H9 (cell line): ENCODE data around the gene SYNRG. TPM values are rescaled to one million over a fixed set of nuclear protein-coding genes. Genes with fewer than 3 reads are reported as not detected.

Source experiments
- DNase-seq: peaks from one replicate; pipeline ENCODE4 v3.0.0-alpha.2; 2017
- H2AFZ ChIP-seq: one replicate; pipeline ENCODE4 v1.6.1; 2013; ENCODE audit warnings: mild to moderate bottlenecking, low read length, control low read depth, moderate library complexity
- H2AK5ac ChIP-seq: 2 replicates; pipeline ENCODE4 v1.6.1; 2013; ENCODE audit warnings: low read length, control low read depth, mixed read lengths; ENCODE audit not compliant: insufficient read length
- H2BK120ac ChIP-seq: one replicate; pipeline ENCODE4 v1.6.1; 2013; ENCODE audit warnings: low read depth, mild to moderate bottlenecking, low read length, control low read depth, inconsistent platforms; ENCODE audit not compliant: poor library complexity, severe bottlenecking
- H2BK12ac ChIP-seq: 2 replicates; pipeline ENCODE4 v1.6.1; 2013; ENCODE audit warnings: low read length, control low read depth, mixed read lengths, low read depth; ENCODE audit not compliant: insufficient read length
- H2BK15ac ChIP-seq: 2 replicates; pipeline ENCODE4 v1.6.1; 2013; ENCODE audit warnings: low read depth, low read length, control low read depth
- H2BK20ac ChIP-seq: one replicate; pipeline ENCODE4 v1.6.1; 2013; ENCODE audit warnings: low read depth, mild to moderate bottlenecking, low read length, control low read depth, inconsistent platforms; ENCODE audit not compliant: poor library complexity, severe bottlenecking
- H2BK5ac ChIP-seq: 2 replicates; pipeline ENCODE4 v1.6.1; 2013; ENCODE audit warnings: low read length, control low read depth, mixed read lengths; ENCODE audit not compliant: insufficient read length
- H3K14ac ChIP-seq: 2 replicates; pipeline ENCODE4 v1.6.1; 2013; ENCODE audit warnings: low read length, control low read depth; ENCODE audit not compliant: insufficient read depth
- H3K18ac ChIP-seq: 2 replicates; pipeline ENCODE4 v1.6.1; 2013; ENCODE audit warnings: low read depth, mild to moderate bottlenecking, mixed read lengths, low read length, control low read depth; ENCODE audit not compliant: insufficient read length
- H3K23ac ChIP-seq: 2 replicates; pipeline ENCODE4 v1.6.1; 2013; ENCODE audit warnings: low read length, control low read depth, mixed read lengths, low read depth; ENCODE audit not compliant: insufficient read length
- H3K23me2 ChIP-seq: 2 replicates; pipeline ENCODE4 v1.6.1; 2013; ENCODE audit warnings: low read depth, mild to moderate bottlenecking, mixed read lengths, low read length, control low read depth; ENCODE audit not compliant: insufficient read length, poor library complexity, severe bottlenecking
- H3K27ac ChIP-seq: 2 replicates; pipeline ENCODE4 v1.5.1; 2013; ENCODE audit warnings: low read length, control low read depth, mixed read lengths, low read depth; ENCODE audit not compliant: insufficient read length
- H3K27me3 ChIP-seq: 2 replicates; pipeline ENCODE4 v1.6.1; 2013; ENCODE audit warnings: low read length, control low read depth, inconsistent platforms; ENCODE audit not compliant: insufficient read depth
- H3K4ac ChIP-seq: 2 replicates; pipeline ENCODE4 v1.6.1; 2013; ENCODE audit warnings: low read depth, mild to moderate bottlenecking, control low read depth, inconsistent platforms, low read length, moderate library complexity
- H3K4me1 ChIP-seq: 2 replicates; pipeline ENCODE4 v1.6.1; 2013; ENCODE audit warnings: low read length, control low read depth, inconsistent platforms; ENCODE audit not compliant: insufficient read depth
- H3K4me2 ChIP-seq: 2 replicates; pipeline ENCODE4 v1.6.1; 2013; ENCODE audit warnings: low read length, control low read depth, mixed read lengths; ENCODE audit not compliant: insufficient read length, insufficient read depth
- H3K56ac ChIP-seq: 2 replicates; pipeline ENCODE4 v1.6.1; 2013; ENCODE audit warnings: low read depth, mild to moderate bottlenecking, mixed read lengths, low read length, control low read depth; ENCODE audit not compliant: insufficient read length
- H3K79me1 ChIP-seq: 2 replicates; pipeline ENCODE4 v1.6.1; 2013; ENCODE audit warnings: low read depth, mild to moderate bottlenecking, moderate library complexity, low read length, control low read depth, inconsistent platforms; ENCODE audit not compliant: insufficient read depth, poor library complexity, severe bottlenecking
- H3K79me2 ChIP-seq: 2 replicates; pipeline ENCODE4 v1.6.1; 2013; ENCODE audit warnings: low read length, control low read depth, inconsistent platforms; ENCODE audit not compliant: insufficient read depth
- H3K9ac ChIP-seq: 2 replicates; pipeline ENCODE4 v1.6.1; 2013; ENCODE audit warnings: low read length, control low read depth, mixed read lengths; ENCODE audit not compliant: insufficient read length; ENCODE audit errors: extremely low read depth
- H3K9me3 ChIP-seq: one replicate; pipeline ENCODE4 v1.6.1; 2013; ENCODE audit warnings: low read depth, low read length, inconsistent platforms; ENCODE audit not compliant: control insufficient read depth
- H3T11ph ChIP-seq: one replicate; pipeline ENCODE4 v1.6.1; 2013; ENCODE audit warnings: mild to moderate bottlenecking, low read length, control low read depth, inconsistent platforms
- H4K20me1 ChIP-seq: one replicate; pipeline ENCODE4 v1.6.1; 2013; ENCODE audit not compliant: control insufficient read depth, insufficient read length, insufficient read depth
- H4K5ac ChIP-seq: 2 replicates; pipeline ENCODE4 v1.6.1; 2013; ENCODE audit warnings: low read depth, mild to moderate bottlenecking, mixed read lengths, low read length, control low read depth; ENCODE audit not compliant: insufficient read length
- H4K8ac ChIP-seq: replicated peaks from 2 replicates; pipeline ENCODE4 v1.6.1; 2013; ENCODE audit warnings: low read length, control low read depth, mixed read lengths, low read depth; ENCODE audit not compliant: insufficient read length
- H4K91ac ChIP-seq: 2 replicates; pipeline ENCODE4 v1.6.1; 2013; ENCODE audit warnings: low read depth, mild to moderate bottlenecking, moderate library complexity, mixed read lengths, low read length, control low read depth; ENCODE audit not compliant: insufficient read length
- H3K27ac Mint-ChIP-seq, 3 experiments: 2 replicates in 2 of 3; 3 replicates in 1 of 3; pipeline ENCODE4 v1.8.0; 2020 to 2021; ENCODE audit warnings: mixed read lengths in 3 of 3, mild to moderate bottlenecking in 1 of 3, moderate library complexity in 1 of 3
- H3K27me3 Mint-ChIP-seq: 2 replicates; pipeline ENCODE4 v1.8.0; 2021; ENCODE audit warnings: low read depth, mild to moderate bottlenecking, moderate library complexity, mixed read lengths
- H3K36me3 Mint-ChIP-seq, 3 experiments: 2 replicates in 2 of 3; 3 replicates in 1 of 3; pipeline ENCODE4 v1.8.0; 2020 to 2021; ENCODE audit warnings: low read depth in 3 of 3, mixed read lengths in 3 of 3; ENCODE audit not compliant: insufficient read depth in 1 of 3
- H3K4me1 Mint-ChIP-seq, 2 experiments: 2 replicates each; pipeline ENCODE4 v1.8.0; 2020; ENCODE audit warnings: mixed read lengths in 2 of 2
- H3K4me3 Mint-ChIP-seq, 2 experiments: 2 replicates in 1 of 2; 3 replicates in 1 of 2; pipeline ENCODE4 v1.8.0; 2020 to 2021; ENCODE audit warnings: mild to moderate bottlenecking in 2 of 2, mixed read lengths in 2 of 2, moderate library complexity in 1 of 2
- H3K9me3 Mint-ChIP-seq, 2 experiments: 2 replicates in 1 of 2; 3 replicates in 1 of 2; pipeline ENCODE4 v1.8.0; 2020; ENCODE audit warnings: mild to moderate bottlenecking in 2 of 2, mixed read lengths in 2 of 2, moderate library complexity in 1 of 2
- WGBS: extraction: QIAGEN DNeasy Blood & Tissue Kit; methylation state at CpG from one replicate; pipeline ENCODE4 v1.1.7; 2013; ENCODE audit warnings: missing lambda C conversion rate, low lambda C conversion rate, mixed read lengths; ENCODE audit not compliant: insufficient read length; ENCODE audit errors: extremely low coverage; 5-methylcytosine and 5-hydroxymethylcytosine counted together
- total RNA-seq: library from RNA; stranded (reverse); gene quantifications from 2 replicates; pipeline ENCODE4 v1.2.1, GENCODE V29; 2021
- TF ChIP-seq, protein P1 (sequence below): fragments of 200-600 bp; sonication (generic); conservative IDR thresholded peaks from 3 replicates; pipeline ENCODE4 v1.8.0; 2021; ENCODE audit warnings: antibody characterized with exemption, mild to moderate bottlenecking

The SYNRG gene
- total RNA-seq, 1 experiment from 2014 or later, result 30.5 TPM

DNA sequence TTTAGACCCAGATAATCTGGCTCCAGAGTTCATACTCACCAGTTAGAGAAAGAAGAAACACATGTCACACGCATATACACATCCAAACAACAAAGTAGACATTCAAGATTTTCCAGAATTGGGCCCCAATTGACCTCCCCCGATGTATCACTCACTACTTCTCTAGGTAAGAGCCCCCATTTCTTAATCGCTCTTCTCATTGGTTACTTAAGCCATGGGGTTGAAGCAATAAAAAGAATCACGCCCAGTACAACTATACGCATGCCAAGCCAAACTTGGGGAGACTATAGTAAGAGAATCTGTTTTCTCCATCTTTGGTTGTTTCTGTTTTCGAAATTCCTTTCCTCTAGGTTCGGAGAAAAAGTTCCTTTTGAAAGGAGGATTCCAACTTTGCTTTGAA, 33.5 kb upstream of the SYNRG start:
- Mint-ChIP-seq H3K27me3 (peaks cover 33% of the 10 kb centered on the region), H3K9me3 (no peaks in the 10 kb centered on the region), H3K36me3 (peaks cover 20 to 41% (median 40%) of the 10 kb centered on the region in 3 experiments; a peak in 6 of 7 replicates), H3K27ac (peak overlapping the region; percentile 93 to 96 (median 96)), H3K4me1 (peaks cover 9 to 12% of the 10 kb centered on the region in 2 experiments), H3K4me3 (peak overlapping the region; percentile 89 to 92)
- DNase-seq, result no peak
- H2BK120ac ChIP-seq, result no peak overlapping the region
- H2AFZ ChIP-seq, result peak overlapping the region; percentile 49
- H3K9me3 ChIP-seq, result no peaks in the 10 kb centered on the region
- H4K5ac ChIP-seq, result no peak overlapping the region
- no peak overlapping the region for H3T11ph ChIP-seq
- peak overlapping the region; percentile 92; the same call in 1 of the 2 replicates for H3K14ac ChIP-seq
- no peak overlapping the region for H3K4ac ChIP-seq
- H3K4me1 ChIP-seq, result no peaks in the 10 kb centered on the region
- H3K23ac ChIP-seq, result no peak overlapping the region
- no peak overlapping the region for H2BK12ac ChIP-seq
- no peaks in the 10 kb centered on the region for H4K20me1 ChIP-seq
- peak overlapping the region; percentile 22 for H2BK5ac ChIP-seq
- H3K79me2 ChIP-seq, result peaks cover 9% of the 10 kb centered on the region; the same call in 1 of the 2 replicates
- H2AK5ac ChIP-seq, result no peak overlapping the region
- no peak overlapping the region for H2BK20ac ChIP-seq
- no peak overlapping the region for H3K56ac ChIP-seq
- no peaks in the 10 kb centered on the region for H3K23me2 ChIP-seq
- no CpG with 5 or more reads among the region's 7 CpGs for WGBS
- no peak overlapping the region for H2BK15ac ChIP-seq
- no peaks in the 10 kb centered on the region for H3K27me3 ChIP-seq
- peak overlapping the region; percentile 79 for H3K4me2 ChIP-seq
- peak overlapping the region; percentile 85 for H3K18ac ChIP-seq
- H3K27ac ChIP-seq, result no peak overlapping the region
- H3K79me1 ChIP-seq, result peaks cover 2% of the 10 kb centered on the region
- peak overlapping the region; percentile 97 for H3K9ac ChIP-seq
- TF ChIP-seq, protein P1, sequence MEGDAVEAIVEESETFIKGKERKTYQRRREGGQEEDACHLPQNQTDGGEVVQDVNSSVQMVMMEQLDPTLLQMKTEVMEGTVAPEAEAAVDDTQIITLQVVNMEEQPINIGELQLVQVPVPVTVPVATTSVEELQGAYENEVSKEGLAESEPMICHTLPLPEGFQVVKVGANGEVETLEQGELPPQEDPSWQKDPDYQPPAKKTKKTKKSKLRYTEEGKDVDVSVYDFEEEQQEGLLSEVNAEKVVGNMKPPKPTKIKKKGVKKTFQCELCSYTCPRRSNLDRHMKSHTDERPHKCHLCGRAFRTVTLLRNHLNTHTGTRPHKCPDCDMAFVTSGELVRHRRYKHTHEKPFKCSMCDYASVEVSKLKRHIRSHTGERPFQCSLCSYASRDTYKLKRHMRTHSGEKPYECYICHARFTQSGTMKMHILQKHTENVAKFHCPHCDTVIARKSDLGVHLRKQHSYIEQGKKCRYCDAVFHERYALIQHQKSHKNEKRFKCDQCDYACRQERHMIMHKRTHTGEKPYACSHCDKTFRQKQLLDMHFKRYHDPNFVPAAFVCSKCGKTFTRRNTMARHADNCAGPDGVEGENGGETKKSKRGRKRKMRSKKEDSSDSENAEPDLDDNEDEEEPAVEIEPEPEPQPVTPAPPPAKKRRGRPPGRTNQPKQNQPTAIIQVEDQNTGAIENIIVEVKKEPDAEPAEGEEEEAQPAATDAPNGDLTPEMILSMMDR, result no peak
- H4K91ac ChIP-seq, result no peak overlapping the region
- no peak overlapping the region for H4K8ac ChIP-seq
